Fibroblast of skin of right biceps (primary cell): ENCODE data around the gene RNASEH1.
"Not testable (repeated sequence)": the region's sequence is repeated elsewhere in the genome, so short reads cannot be mapped to it uniquely, and the experiment has no call there.

Source experiments
- DNase-seq: peaks from one replicate; pipeline ENCODE4 v3.0.0-alpha.2; 2013

The RNASEH1 gene

GRCh38 chr2:3588084-3588483 is 30.0 kb upstream of the RNASEH1 start:
- DNase-seq, result no peak

GRCh38 chr2:3587432-3587831 is 29.3 kb upstream of the RNASEH1 start:
- no peak for DNase-seq

- DNase-seq, result no peak
Measured at GRCh38 chr2:3587021-3587420, 28.9 kb upstream of the RNASEH1 start.

DNA sequence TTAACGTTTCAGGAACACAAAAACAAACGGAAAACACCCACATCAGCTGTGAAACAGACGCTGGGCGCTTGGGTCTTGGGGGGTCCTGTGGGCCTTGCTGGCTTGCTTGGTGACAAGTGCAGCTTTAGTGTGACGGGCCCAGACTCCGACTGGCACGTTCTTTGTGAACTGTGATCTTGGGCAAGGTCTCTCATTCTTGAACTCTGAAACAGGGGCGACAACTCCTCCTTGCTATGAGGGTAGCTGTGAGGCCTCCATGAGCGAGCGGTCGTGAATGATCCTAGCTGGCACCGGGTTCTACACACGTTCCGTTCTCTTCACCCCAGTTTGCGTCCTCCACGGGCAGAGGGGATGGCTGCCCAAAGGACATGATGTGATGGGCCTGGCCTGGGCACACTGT is 28.1 kb upstream of the RNASEH1 start:
- DNase-seq, result no peak

DNA sequence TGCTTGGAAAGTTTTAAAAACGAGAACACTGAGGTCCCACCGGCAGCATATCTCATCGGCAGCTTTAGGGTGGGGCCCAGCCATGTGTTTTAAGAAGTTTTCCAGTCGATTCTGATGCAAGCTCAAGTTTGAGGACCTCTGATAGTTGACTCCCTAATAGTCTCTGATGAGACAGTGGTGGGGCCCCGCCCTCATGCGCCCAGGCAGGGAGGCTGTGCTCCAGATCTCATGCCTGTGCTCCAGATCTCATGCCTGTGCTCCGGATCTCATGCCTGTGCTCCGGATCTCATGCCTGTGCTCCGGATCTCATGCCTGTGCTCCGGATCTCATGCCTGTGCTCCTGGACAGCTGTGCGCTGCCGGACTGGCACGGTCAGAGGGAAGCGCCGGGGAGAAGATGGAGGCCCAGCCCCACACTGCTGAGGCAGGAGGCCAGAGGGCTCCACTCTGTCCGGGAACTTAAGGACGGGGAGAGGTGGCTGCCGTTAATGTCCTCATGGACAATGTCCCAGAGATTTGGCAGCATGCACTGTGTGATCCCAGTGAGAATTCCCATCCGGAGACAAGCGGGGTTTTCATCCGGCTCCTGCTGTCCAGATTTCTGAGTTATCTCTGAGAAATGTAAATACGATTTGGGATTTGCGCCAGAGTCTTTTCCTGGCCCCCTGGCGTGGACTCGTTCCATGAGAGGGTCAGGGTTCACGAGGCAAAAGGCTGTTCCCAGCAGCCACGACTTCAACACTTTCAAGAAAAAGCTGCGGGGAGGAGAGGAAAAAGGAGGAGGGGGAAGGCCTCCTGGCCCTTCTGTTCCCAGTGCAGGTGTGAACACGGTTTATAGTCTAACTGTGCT is 27.4 kb upstream of the RNASEH1 start:
- DNase-seq, result peak; percentile 36

DNA sequence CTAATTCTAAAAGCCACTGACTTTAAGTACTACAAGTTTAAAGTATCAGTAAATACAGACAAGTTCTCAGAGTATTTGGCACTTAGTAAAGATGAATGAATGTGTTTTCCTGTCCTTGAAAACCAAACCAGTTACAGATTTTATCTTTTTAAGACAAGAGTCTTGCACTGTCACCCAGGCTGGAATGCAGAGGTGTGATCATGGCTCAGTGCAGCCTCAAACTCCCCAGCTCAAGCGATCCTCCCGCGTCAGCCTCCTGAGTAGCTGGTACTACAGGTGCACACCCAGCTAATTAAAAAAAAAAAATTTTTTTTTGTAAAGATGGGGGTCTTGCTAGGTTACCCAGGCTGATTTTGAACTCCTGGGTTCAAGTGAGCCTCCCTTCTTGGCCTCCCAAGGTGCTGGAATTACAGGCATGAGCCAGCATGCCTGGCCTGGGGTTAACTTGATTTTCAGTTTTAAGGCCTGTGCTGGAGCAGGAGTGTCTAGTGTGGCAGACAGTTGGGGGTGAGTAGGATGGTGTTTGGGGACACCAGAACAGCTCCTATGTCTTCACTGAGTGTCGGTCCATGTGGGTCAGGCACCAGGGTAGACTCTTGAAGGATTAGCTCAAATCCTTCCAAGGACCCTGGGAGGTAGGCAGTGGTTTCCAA is 26.6 kb upstream of the RNASEH1 start:
- DNase-seq, result no peak

DNA sequence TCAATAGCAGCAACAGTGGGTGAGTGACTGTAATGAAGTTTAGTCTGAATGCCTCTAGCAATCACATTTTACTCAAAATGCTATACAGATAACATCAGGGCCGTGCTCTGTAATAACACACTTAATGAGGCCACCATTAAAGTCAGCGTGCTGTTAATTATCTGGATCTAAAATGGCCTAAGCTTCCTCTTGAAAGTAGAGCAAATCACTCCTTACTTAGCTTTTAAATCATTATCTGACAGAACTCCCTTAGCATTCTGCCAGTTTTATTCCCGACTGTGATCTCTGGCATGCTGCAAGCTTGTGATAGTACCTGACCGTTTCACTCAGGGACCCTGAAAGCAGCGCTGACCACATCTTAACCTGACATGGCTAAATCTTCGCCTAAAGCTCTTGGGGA is 25.9 kb upstream of the RNASEH1 start:
- no peak for DNase-seq

DNA sequence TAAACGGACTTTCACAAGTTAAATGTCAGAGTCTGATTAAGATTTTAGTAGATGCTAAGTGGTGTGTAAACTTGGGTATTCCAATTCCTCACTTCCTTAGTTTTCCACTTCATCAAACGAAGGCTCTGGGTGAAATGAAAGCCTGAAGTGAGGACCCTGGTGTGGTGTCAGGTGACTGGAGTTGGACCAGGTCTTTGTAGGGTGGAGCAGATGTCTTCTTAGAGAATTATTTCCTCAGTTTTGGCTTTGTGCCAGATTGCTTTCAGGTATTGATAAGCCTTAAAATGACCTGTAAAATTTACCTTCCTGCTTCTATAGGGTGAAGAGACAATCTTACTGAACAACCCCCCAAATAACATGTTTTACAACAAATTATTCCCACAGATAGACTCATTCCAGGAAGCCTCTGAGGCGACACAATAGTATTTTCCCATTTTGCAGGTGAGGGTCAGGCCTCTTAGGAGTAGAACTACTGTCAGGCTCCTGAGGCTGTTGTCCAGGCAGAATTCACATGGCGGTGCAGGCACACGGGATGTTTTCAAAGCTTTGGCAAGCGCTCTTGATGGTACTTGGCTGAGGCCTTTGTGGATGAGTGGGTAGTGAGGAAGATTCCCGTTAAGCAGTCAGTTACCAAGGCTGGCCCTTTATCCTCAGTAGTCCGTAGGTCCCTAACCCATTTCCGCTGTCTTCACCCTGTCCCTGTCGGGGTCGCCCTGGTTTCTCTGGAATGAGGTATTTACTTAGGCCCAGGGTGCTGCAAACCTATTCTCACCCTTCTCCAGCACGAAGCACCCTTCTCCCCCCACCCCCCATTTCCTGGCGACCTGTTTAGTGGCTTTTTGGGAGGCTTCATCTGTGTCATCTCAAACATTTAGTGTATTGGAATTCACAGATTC is 23.5 kb upstream of the RNASEH1 start:
- DNase-seq, result no peak

DNA sequence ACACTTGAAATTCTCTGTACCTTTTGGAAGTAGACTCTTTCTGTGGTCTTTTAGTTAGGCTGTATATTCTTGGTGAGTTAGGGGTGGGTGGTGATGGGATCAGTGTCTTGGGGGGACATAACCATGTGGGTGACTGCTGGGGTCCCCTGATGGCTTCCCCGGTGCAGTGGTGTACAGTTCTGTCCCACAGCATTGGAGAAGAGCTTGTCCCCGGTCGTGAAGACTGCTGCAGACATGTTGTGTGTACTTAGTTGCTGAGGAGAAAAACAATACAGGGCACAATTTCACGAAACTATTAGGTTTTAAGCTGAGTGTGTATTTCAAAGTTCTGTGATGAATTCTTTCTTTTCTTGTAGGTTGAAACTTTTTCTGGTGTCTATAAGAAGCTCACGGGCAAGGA is 22.3 kb upstream of the RNASEH1 start:
- no peak for DNase-seq

GRCh38 chr2:3578987-3579386 is 20.9 kb upstream of the RNASEH1 start:
- DNase-seq, result no peak

DNA sequence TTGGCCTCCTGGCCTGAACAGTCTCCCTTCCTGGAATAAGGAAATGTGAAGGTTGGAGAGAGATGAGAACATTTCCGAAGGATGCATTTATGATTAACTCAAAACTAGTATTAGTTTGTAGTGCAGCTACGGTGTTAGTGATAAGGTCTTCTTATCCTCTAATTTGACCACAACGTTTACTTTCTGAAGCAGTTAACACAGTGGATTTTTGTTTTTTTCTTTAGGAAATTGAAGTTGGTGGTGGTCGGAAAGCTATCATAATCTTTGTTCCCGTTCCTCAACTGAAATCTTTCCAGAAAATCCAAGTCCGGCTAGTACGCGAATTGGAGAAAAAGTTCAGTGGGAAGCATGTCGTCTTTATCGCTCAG is 18.1 kb upstream of the RNASEH1 start:
- DNase-seq, result not testable (repeated sequence)

GRCh38 chr2:3575534-3576262 is 17.6 kb upstream of the RNASEH1 start:
- no peak for DNase-seq

- no peak for DNase-seq
Measured at GRCh38 chr2:3574155-3574554, 16.0 kb upstream of the RNASEH1 start.

DNA sequence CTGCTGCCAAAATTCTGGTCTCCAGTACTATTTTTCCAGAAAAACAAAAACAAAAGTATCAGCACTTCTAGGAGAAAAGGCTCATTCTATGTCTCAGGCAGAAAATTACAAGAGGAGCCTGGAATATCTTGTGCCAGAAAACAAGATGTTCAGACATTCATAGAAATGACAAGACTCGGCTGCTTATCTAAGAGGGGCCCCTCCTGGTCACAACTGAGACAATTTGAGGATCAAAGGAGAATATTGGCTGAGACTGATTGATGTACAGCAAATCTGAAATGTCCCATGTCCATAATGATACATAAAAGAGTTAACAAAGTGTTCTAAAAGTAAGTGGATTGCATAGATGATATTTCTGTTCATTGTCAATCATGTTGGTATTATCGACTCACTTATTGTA is 14.5 kb upstream of the RNASEH1 start:
- DNase-seq, result no peak

DNA sequence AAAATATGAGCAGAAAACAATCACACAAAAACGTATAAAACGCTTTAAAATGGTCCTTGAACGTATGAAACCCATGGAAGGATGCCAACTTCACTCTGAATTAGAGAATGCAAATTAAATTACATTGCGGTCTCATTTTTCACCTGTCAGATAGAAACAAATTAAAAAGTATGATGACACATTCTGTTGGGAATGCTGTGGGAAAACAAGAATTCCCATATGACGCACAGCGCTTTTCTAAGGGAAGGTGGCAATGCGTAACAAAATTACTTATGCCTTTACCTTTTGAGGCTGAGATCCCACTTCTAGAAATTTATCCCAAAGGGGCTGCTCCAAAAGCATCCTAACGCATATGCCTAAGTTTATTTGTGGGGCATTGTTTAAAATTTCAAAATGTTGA is 13.2 kb upstream of the RNASEH1 start:
- DNase-seq, result peak; percentile 30

GRCh38 chr2:3569656-3570055 is 11.5 kb upstream of the RNASEH1 start:
- not testable (repeated sequence) for DNase-seq

DNA sequence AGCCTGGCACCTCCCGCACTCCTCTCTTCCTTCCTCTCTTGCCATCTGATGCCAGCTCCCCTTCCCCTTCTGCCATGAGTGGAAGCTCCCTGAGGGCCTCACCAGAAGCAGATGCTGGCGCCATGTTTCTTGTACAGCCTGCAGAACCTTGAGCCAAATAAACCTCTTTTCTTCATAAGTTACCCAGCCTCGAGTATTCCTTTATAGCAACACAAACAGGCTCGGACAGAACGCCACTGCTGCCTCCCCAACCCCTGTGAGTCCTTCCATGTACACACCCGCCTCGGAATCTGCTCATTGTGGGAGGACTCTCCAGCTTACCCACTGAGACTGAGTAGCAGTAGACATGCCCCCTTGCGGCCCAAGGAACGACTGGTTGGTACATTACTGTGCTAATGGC is 8.7 kb upstream of the RNASEH1 start:
- no peak for DNase-seq

GRCh38 chr2:3565117-3565516 is 7.0 kb upstream of the RNASEH1 start:
- no peak for DNase-seq

- no peak for DNase-seq
Measured at GRCh38 chr2:3563521-3563976, 5.4 kb upstream of the RNASEH1 start.

DNA sequence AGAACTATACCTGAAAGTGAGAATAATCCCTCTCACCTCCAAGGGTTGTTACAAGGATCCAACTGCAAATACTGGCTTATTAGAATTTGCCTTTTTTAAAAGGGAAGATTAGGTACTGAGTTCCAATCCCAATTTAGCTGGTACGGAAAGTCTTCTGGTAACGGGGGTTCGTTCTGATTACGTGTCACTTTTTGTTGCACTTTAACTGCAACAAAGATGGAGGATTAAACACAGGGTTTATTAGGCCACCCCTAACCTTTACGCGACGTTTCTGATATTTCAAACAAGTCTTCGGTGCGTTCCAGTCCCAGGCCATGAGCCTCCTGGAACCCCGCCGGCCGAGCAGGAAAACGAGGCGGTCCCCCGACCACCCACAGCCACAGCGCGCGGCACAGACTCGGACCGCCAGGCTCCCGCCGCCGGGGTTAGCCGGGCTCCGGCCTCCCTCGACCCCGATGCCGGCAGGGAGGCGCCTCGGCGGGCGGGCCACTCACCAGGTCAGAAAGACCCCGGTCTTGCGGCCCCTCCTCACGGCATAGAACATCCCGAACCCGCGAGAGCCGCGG is 411 bp downstream of the RNASEH1 start:
- no peak for DNase-seq

DNA sequence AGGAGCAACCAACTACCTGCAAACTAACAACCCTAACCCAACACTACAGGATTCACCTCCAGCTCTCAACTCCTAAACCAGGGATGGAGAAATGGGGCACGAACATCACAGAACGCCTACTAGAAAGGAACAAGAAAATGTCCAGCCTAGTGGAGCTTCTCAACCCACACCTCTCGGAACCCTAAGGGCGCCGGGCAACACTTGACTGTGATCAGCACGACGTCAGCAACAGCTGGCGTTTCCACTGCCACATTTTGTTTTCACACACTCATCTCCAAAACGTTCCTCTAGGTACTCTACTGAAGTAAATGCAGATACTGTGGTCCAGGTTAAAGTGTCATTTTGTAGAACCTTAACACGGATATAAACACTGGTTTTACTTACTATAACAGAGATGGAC is 4.2 kb downstream of the RNASEH1 start:
- no peak for DNase-seq

- no peak for DNase-seq
Measured at GRCh38 chr2:3547915-3548314, 10.2 kb downstream of the RNASEH1 start.
